NCI-H82 treated with DMSO at 0.1 percent for 48 hours (cell line): ENCODE measurements around the gene ZCCHC14.
"Not testable (repeated sequence)": the region's sequence is repeated elsewhere in the genome, so short reads cannot be mapped to it uniquely, and the experiment has no call there.

Experiments used
- DNase-seq: peaks from one replicate; lab custom pipeline; 2025; ENCODE audit not compliant: unreplicated experiment; lab: John Stamatoyannopoulos, UW

ZCCHC14 gene

GRCh38 chr16:87497767-87498290 is 5.0 kb upstream of the ZCCHC14 start:
- not testable (repeated sequence) for DNase-seq

- not testable (repeated sequence) for DNase-seq
Observed at GRCh38 chr16:87497023-87497766, 4.4 kb upstream of the ZCCHC14 start.

- no peak for DNase-seq
Observed at GRCh38 chr16:87496447-87496801, 3.6 kb upstream of the ZCCHC14 start.

- no peak for DNase-seq
Observed at GRCh38 chr16:87495578-87496446, 3.0 kb upstream of the ZCCHC14 start.

- no peak for DNase-seq
Observed at GRCh38 chr16:87493608-87494280, 920 bp upstream of the ZCCHC14 start.

GRCh38 chr16:87492291-87492630 is 563 bp downstream of the ZCCHC14 start:
- no peak for DNase-seq

GRCh38 chr16:87491522-87492290 is 1.1 kb downstream of the ZCCHC14 start:
- DNase-seq, result no peak

GRCh38 chr16:87490799-87491521 is 1.9 kb downstream of the ZCCHC14 start:
- not testable (repeated sequence) for DNase-seq

GRCh38 chr16:87490096-87490798 is 2.6 kb downstream of the ZCCHC14 start:
- DNase-seq, result no peak

- DNase-seq, result no peak
Observed at GRCh38 chr16:87489434-87490045, 3.3 kb downstream of the ZCCHC14 start.

GRCh38 chr16:87488960-87489359 is 3.9 kb downstream of the ZCCHC14 start:
- DNase-seq, result not testable (repeated sequence)

GRCh38 chr16:87487361-87487924 is 5.4 kb downstream of the ZCCHC14 start:
- no peak for DNase-seq

- DNase-seq, result no peak
Observed at GRCh38 chr16:87486713-87487247, 6.0 kb downstream of the ZCCHC14 start.

- DNase-seq, result no peak
Observed at GRCh38 chr16:87486282-87486681, 6.5 kb downstream of the ZCCHC14 start.

GRCh38 chr16:87485792-87486191 is 7.0 kb downstream of the ZCCHC14 start:
- DNase-seq, result not testable (repeated sequence)

GRCh38 chr16:87484487-87485331 is 8.1 kb downstream of the ZCCHC14 start:
- DNase-seq, result no peak

- no peak for DNase-seq
Observed at GRCh38 chr16:87483481-87483880, 9.3 kb downstream of the ZCCHC14 start.

- DNase-seq, result not testable (repeated sequence)
Observed at GRCh38 chr16:87482670-87483069, 10.2 kb downstream of the ZCCHC14 start.
